Parathyroid adenoma (tissue), 2 donors: ENCODE measurements around the gene WDR45B.
"Not testable (repeated sequence)": the region's sequence is repeated elsewhere in the genome, so short reads cannot be mapped to it uniquely, and the experiment has no call there.

Source experiments
- H2AFZ ChIP-seq: fragments of 300-600 bp; sonication (generic); one replicate; pipeline ENCODE4 v1.7.0; 2017; ENCODE audit warnings: antibody characterized with exemption, mild to moderate bottlenecking
- H3K27ac ChIP-seq: fragments of 300-600 bp; sonication (generic); one replicate; pipeline ENCODE4 v1.7.0; 2017
- H3K27me3 ChIP-seq: fragments of 300-600 bp; sonication (generic); one replicate; pipeline ENCODE4 v1.7.0; 2017; ENCODE audit warnings: low read length; ENCODE audit not compliant: control insufficient read depth, insufficient read depth
- H3K36me3 ChIP-seq: fragments of 300-600 bp; sonication (generic); one replicate; pipeline ENCODE4 v1.7.0; 2017; ENCODE audit warnings: low read length; ENCODE audit not compliant: control insufficient read depth, insufficient read depth
- H3K4me1 ChIP-seq: fragments of 300-600 bp; sonication (generic); one replicate; pipeline ENCODE4 v1.7.0; 2017; ENCODE audit warnings: control low read depth
- H3K4me2 ChIP-seq: fragments of 300-600 bp; sonication (generic); one replicate; pipeline ENCODE4 v1.7.0; 2017; ENCODE audit warnings: low read length
- H3K4me3 ChIP-seq: fragments of 300-600 bp; sonication (generic); one replicate; pipeline ENCODE4 v1.7.0; 2017; ENCODE audit warnings: low read depth, low read length
- H3K79me2 ChIP-seq: fragments of 300-600 bp; sonication (generic); one replicate; pipeline ENCODE4 v1.7.0; 2017; ENCODE audit warnings: control low read depth
- H3K9ac ChIP-seq: fragments of 300-600 bp; sonication (generic); one replicate; pipeline ENCODE4 v1.7.0; 2017; ENCODE audit warnings: mild to moderate bottlenecking
- H3K9me3 ChIP-seq: fragments of 300-600 bp; sonication (generic); one replicate; pipeline ENCODE4 v1.7.0; 2017; ENCODE audit warnings: low read length; ENCODE audit not compliant: control insufficient read depth
- CTCF ChIP-seq: fragments of 300-600 bp; sonication (generic); IDR thresholded peaks from one replicate; pipeline ENCODE4 v1.7.0; 2017; ENCODE audit warnings: antibody characterized with exemption, mild to moderate bottlenecking
- donor health status: primary hyperparathyroidism.

Gene WDR45B

GRCh38 chr17:82588266-82589175, 59.7 kb downstream of the WDR45B start:
- H3K79me2 ChIP-seq: peaks cover 7% of the 10 kb centered on the region
- no peak overlapping the region for H3K4me2 ChIP-seq
- H3K9me3 ChIP-seq: no peaks in the 10 kb centered on the region
- no peaks in the 10 kb centered on the region for H3K27me3 ChIP-seq
- H2AFZ ChIP-seq: no peak overlapping the region
- no peak overlapping the region for H3K27ac ChIP-seq
- H3K9ac ChIP-seq: no peak overlapping the region
- no peak for TF ChIP-seq CTCF
- peaks cover 13% of the 10 kb centered on the region for H3K4me1 ChIP-seq
- H3K4me3 ChIP-seq: no peak overlapping the region
- H3K36me3 ChIP-seq: no peaks in the 10 kb centered on the region

GRCh38 chr17:82587234-82588086, 60.8 kb downstream of the WDR45B start:
- Histone ChIP-seq H3K9me3 (no peaks in the 10 kb centered on the region), H3K27ac (no peak overlapping the region), H3K9ac (no peak overlapping the region), H3K4me1 (peaks cover 6% of the 10 kb centered on the region), H3K4me3 (no peak overlapping the region), H3K27me3 (no peaks in the 10 kb centered on the region), H3K79me2 (peaks cover 8% of the 10 kb centered on the region), H2AFZ (no peak overlapping the region), H3K36me3 (no peaks in the 10 kb centered on the region), H3K4me2 (no peak overlapping the region)
- TF ChIP-seq CTCF: no peak

DNA sequence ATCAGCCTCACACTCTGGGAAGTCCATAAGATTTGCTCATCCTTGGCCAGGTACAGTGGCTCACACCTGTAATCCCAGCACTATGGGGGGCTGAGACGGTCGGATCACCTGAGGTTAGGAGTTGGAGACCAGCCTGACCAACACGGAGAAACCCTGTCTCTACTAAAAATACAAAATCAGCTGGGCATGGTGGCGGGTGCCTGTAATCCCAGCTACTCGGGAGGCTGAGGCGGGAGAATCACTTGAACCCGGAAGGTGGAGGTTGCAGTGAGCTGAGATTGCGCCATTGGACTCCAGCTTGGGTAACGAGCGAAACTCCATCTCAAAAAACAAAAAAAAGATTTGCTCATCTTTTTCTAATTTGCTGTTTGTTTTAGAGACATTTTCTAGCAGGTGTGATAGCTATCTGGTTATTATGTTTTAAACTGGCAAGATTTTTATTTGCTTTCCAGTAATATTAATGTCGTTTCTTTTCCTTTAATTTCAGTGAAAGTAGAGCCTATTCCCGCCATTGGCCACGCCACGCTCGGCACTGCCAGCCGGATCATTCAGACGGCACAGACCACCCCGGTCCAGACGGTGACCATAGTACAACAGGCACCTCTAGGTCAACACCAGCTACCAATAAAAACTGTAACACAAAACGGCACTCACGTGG, 61.5 kb downstream of the WDR45B start:
- no peaks in the 10 kb centered on the region for H3K36me3 ChIP-seq
- H3K79me2 ChIP-seq: peaks cover 13% of the 10 kb centered on the region
- H3K4me2 ChIP-seq: no peak overlapping the region
- no peaks in the 10 kb centered on the region for H3K9me3 ChIP-seq
- no peak overlapping the region for H3K9ac ChIP-seq
- peaks cover 5% of the 10 kb centered on the region for H3K4me1 ChIP-seq
- H3K4me3 ChIP-seq: no peak overlapping the region
- no peak overlapping the region for H3K27ac ChIP-seq
- TF ChIP-seq CTCF: no peak
- no peaks in the 10 kb centered on the region for H3K27me3 ChIP-seq
- H2AFZ ChIP-seq: no peak overlapping the region

- H3K9ac ChIP-seq, H3K36me3 ChIP-seq, H3K4me3 ChIP-seq, H3K27ac ChIP-seq, H3K4me2 ChIP-seq, H3K9me3 ChIP-seq, H2AFZ ChIP-seq, H3K4me1 ChIP-seq, H3K27me3 ChIP-seq: not testable (repeated sequence)
- H3K79me2 ChIP-seq: peaks cover 13% of the 10 kb centered on the region
Measured at GRCh38 chr17:82585935-82586575, 62.2 kb downstream of the WDR45B start.
